GM21367 (cell line): ENCODE results near the gene ZNF722.
"Not testable (repeated sequence)": the region's sequence is repeated elsewhere in the genome, so short reads cannot be mapped to it uniquely, and the experiment has no call there.

Experiments used
- ATAC-seq: cut with Tn5 transposase; IDR thresholded peaks from one replicate; pipeline ENCODE4 v1.9.1; 2021; ENCODE audit not compliant: unreplicated experiment

ZNF722 gene

DNA sequence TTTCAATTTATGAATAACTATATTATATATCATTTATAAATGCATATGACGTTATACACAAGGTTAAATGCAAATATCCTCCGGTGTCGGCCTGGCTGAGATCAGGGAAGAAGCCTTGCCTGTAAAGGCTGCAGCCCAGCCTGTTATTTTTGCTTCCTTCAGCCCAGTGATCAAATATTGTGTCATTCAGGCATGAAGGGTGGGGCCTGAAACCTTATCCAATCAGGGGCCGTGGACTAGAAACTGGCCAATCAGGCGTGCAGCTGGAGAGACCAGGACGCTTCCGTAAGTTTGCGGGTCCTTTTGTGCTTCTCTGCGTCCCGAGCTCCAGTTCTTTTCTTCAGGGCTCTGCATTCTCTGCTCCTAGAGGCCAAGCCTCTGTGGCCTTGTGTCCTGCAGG is at the start of gene ZNF722:
Gene ZNF722 (plus strand): TSS at position 301 of the 400 bp plus-strand sequence. CDS start 113 bp downstream, outside the sequence.
- no peak for ATAC-seq

GRCh38 chr7:63953181-63953580 is 45.5 kb upstream of the ZNF722 start:
- ATAC-seq, result no peak

- ATAC-seq, result no peak
Observed at GRCh38 chr7:63968629-63969028, 30.0 kb upstream of the ZNF722 start.

DNA sequence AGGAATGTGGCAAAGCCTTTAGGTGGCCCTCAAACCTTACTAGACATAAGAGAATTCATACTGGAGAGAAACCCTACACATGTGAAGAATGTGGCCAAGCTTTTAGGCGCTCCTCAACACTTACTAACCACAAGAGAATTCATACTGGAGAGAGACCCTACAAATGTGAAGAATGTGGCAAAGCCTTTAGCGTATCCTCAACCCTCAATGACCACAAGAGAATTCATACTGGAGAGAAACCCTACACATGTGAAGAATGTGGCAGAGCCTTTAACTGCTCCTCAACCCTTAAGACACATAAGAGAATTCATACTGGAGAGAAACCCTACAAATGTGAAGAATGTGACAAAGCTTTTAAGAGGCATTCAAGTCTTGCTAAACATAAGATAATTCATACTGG is 16.8 kb downstream of the ZNF722 start:
- not testable (repeated sequence) for ATAC-seq

- no peak for ATAC-seq
Observed at GRCh38 chr7:64035388-64035787, 36.7 kb downstream of the ZNF722 start.

GRCh38 chr7:64037095-64037494 is 38.4 kb downstream of the ZNF722 start:
- no peak for ATAC-seq

DNA sequence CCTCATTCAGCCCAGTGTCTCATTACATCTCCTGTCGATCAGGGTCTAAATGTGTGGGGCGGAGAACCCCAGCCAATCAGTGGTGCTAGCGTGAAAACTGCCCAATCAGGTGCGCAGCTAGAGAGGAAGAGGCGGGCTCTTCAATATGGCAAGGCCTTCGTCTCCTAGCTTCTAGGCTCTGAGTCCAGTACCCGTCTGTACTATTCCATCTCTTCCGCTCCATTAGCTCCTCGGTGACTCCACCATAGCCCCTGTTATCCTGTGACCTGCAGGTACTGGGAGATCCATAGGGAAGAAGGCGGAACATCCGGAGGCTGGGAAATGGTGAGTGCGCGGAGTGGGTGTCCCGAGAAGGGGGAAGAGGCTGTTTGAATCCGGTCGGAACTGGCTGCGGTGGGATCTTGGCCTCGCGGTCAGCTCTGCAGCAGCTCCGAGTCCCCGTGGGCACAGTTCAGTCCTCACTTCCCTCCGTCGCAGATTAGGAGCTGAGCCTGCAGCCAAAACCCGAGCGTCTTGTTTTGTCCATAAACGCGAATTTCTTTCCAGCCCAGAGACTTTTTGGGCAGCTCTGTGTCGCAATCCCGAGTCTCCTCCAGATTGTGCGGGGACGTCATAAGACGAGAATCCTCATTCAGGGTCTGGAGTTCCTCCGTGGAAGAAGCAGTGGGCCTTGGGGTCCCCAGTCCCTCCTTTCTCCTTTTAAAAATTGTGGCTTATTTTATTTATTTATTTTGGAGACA is 46.8 kb downstream of the ZNF722 start, which contains the start of gene ZNF727:
Gene ZNF727 (plus strand): TSS at position 134 of the 740 bp plus-strand sequence. CDS start 188 bp downstream, at position 322.
- no peak for ATAC-seq

DNA sequence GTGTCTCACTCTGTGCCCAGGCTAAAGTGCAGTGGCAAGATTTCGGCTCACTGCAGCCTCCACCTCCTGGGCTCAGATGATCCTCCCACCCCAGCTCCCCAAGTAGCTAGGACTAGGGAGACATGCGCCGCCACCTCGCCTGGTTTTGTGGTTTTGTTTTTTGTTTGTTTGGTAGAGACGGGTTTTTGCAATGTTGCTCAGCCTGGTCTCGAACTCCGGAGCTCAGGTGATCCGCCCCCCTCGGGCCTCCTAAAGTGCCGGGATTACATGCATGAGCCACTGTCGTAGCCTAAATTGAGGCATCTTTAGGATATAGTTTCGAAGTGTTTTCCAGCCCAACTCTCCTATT is 47.4 kb downstream of the ZNF722 start:
- no peak for ATAC-seq
